Erythroblast (primary cell): ENCODE measurements around the gene RPGR.

Experiments
- GATA1 ChIP-seq: IDR thresholded peaks from 2 replicates; pipeline ENCODE4 v1.6.1; 2011; ENCODE audit warnings: low read depth, mild to moderate bottlenecking, control low read depth, low read length, moderate library complexity
- POLR2A ChIP-seq: IDR thresholded peaks from 2 replicates; pipeline ENCODE4 v1.6.1; 2011; ENCODE audit warnings: mild to moderate bottlenecking, low read length

- TF ChIP-seq POLR2A (no peak), GATA1 (no peak)
Observed at GRCh38 chrX:38311743-38312142, 15.6 kb downstream of the RPGR start.
